Measurements from ENCODE around the gene EML4. TPM values are rescaled to one million over a fixed set of nuclear protein-coding genes. Genes with fewer than 3 reads are reported as not detected.

The EML4 gene
- total RNA-seq, 1 experiment from 2014 or later: 38.3 TPM

DNA sequence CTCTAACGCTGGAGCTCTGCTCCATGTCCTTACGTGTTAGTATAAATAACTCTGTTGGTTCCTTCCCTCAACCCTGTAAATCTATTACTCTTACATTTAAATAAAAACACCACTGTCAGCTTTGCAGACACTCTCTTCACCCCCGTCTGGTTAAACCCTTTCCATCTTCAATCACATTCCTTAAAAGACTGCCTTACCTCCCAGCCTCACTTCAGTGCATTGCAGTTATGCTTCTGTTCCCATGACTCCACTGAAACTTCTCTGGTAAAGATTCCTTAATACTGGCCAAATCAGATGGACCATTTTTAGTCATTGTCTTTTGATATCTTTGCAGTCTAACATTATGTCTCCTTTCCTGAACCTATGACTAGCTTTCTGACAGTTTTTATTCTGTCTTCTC is 61.7 kb downstream of the EML4 start:
- Histone ChIP-seq H3K9ac (ENCODE audit: low read length) (no peak overlapping the region), H3K4me1 (ENCODE audit: insufficient read depth, low read length) (no peaks in the 10 kb centered on the region), H3K4me3 (ENCODE audit: low read length) (no peak overlapping the region), H3K4me2 (ENCODE audit: low read length) (no peak overlapping the region), H3F3A (ENCODE audit: low read length, unreplicated experiment) (no peaks in the 10 kb centered on the region), H3K9me2 (replicated peaks; ENCODE audit: low read length) (no peaks in the 10 kb centered on the region), H4K20me1 (ENCODE audit: low read length) (no peaks in the 10 kb centered on the region), H3K9me3 (ENCODE audit: low read length) (no peaks in the 10 kb centered on the region), H2AFZ (ENCODE audit: low read length) (no peak overlapping the region), H3K36me3 (ENCODE audit: low read depth, low read length) (no peaks in the 10 kb centered on the region), H3K79me2 (ENCODE audit: low read length) (peaks cover 8% of the 10 kb centered on the region; the same call in 1 of the 2 replicates), H3K27me3 (ENCODE audit: low read length) (no peaks in the 10 kb centered on the region), H3K27ac (ENCODE audit: low read length) (no peak overlapping the region)
- no peak for DNase-seq
- no TSS peak for BruUV-seq (replicated peaks)
- ChIA-PET CTCF (no interaction called here), POLR2A (ENCODE audit: unreplicated experiment) (no interaction called here)
- TF ChIP-seq, protein P1, sequence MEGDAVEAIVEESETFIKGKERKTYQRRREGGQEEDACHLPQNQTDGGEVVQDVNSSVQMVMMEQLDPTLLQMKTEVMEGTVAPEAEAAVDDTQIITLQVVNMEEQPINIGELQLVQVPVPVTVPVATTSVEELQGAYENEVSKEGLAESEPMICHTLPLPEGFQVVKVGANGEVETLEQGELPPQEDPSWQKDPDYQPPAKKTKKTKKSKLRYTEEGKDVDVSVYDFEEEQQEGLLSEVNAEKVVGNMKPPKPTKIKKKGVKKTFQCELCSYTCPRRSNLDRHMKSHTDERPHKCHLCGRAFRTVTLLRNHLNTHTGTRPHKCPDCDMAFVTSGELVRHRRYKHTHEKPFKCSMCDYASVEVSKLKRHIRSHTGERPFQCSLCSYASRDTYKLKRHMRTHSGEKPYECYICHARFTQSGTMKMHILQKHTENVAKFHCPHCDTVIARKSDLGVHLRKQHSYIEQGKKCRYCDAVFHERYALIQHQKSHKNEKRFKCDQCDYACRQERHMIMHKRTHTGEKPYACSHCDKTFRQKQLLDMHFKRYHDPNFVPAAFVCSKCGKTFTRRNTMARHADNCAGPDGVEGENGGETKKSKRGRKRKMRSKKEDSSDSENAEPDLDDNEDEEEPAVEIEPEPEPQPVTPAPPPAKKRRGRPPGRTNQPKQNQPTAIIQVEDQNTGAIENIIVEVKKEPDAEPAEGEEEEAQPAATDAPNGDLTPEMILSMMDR (conservative IDR thresholded peaks at IDR 0.05; ENCODE audit: low read depth, low read length): no peak
- TF ChIP-seq EZH2phosphoT487 (IDR thresholded peaks at IDR 0.05; ENCODE audit: borderline replicate concordance, low read length) (no peak), EZH2 (IDR thresholded peaks at IDR 0.05; ENCODE audit: low read length, unreplicated experiment) (no peak)
- no peak for ATAC-seq
- intact Hi-C loops (cut with micrococcal nuclease): loop anchor here (2.0 kb wide), 1 partner anchor 20 kb away; no protein-coding TSS in a partner anchor

GRCh38 chr2:42232024-42232423 is 62.9 kb downstream of the EML4 start:
- H2AFZ ChIP-seq (ENCODE audit: low read length): no peak overlapping the region
- no peak overlapping the region for H3K4me2 ChIP-seq (ENCODE audit: low read length)
- no peaks in the 10 kb centered on the region for H3K4me1 ChIP-seq (ENCODE audit: insufficient read depth, low read length)
- H3K9ac ChIP-seq (ENCODE audit: low read length): no peak overlapping the region
- H3K79me2 ChIP-seq (ENCODE audit: low read length): peaks cover 14% of the 10 kb centered on the region
- H3K9me2 ChIP-seq (replicated peaks; ENCODE audit: low read length): no peaks in the 10 kb centered on the region
- ATAC-seq: no peak
- TF ChIP-seq, protein P1 (conservative IDR thresholded peaks at IDR 0.05; ENCODE audit: low read depth, low read length): no peak
- TF ChIP-seq EZH2 (IDR thresholded peaks at IDR 0.05; ENCODE audit: low read length, unreplicated experiment) (no peak), EZH2phosphoT487 (IDR thresholded peaks at IDR 0.05; ENCODE audit: borderline replicate concordance, low read length) (no peak)
- H4K20me1 ChIP-seq (ENCODE audit: low read length): no peaks in the 10 kb centered on the region
- no TSS peak for BruUV-seq (replicated peaks)
- H3K27me3 ChIP-seq (ENCODE audit: low read length): no peaks in the 10 kb centered on the region
- ChIA-PET CTCF (no interaction called here), POLR2A (ENCODE audit: unreplicated experiment) (no interaction called here)
- intact Hi-C loops (cut with micrococcal nuclease): no loop called here
- H3K9me3 ChIP-seq (ENCODE audit: low read length): no peaks in the 10 kb centered on the region
- H3F3A ChIP-seq (ENCODE audit: low read length, unreplicated experiment): no peaks in the 10 kb centered on the region
- H3K27ac ChIP-seq (ENCODE audit: low read length): no peak overlapping the region
- H3K4me3 ChIP-seq (ENCODE audit: low read length): no peak overlapping the region
- no peak for DNase-seq
- no peaks in the 10 kb centered on the region for H3K36me3 ChIP-seq (ENCODE audit: low read depth, low read length)

DNA sequence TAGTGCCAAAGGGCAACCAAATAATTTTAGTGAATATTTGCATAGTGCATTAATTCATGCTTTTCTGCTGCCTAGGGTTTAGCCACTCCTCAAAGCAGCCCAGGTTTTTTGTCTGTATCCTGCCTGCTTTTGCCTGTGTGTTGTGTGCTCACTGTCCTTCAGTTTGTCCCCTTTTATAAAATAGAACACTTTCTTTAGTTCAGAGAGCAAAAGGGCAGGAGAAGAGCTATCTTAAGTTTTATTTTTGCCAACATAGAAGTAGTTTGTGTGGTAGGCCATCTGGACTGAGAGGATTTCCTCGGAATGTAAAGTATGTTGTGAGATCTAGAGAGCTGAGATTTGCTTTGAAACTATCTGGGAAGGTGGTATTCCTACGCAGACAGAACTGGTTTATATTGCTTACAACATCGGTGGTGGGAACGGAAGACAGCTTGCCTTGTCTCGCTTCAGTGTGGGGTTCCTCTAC is 64.9 kb downstream of the EML4 start:
- H3K27me3 ChIP-seq (ENCODE audit: low read length): no peaks in the 10 kb centered on the region
- H3K9me3 ChIP-seq (ENCODE audit: low read length): no peaks in the 10 kb centered on the region
- no peak for DNase-seq
- H3K79me2 ChIP-seq (ENCODE audit: low read length): peaks cover 22% of the 10 kb centered on the region
- H3K9me2 ChIP-seq (replicated peaks; ENCODE audit: low read length): no peaks in the 10 kb centered on the region
- peaks cover 3% of the 10 kb centered on the region for H3F3A ChIP-seq (ENCODE audit: low read length, unreplicated experiment)
- peaks cover 5% of the 10 kb centered on the region for H3K4me1 ChIP-seq (ENCODE audit: insufficient read depth, low read length)
- BruUV-seq (replicated peaks): no TSS peak
- POLR2A ChIA-PET (ENCODE audit: unreplicated experiment): no interaction called here
- ATAC-seq: no peak
- CTCF ChIA-PET: no interaction called here
- no peak overlapping the region for H3K9ac ChIP-seq (ENCODE audit: low read length)
- H3K36me3 ChIP-seq (ENCODE audit: low read depth, low read length): no peaks in the 10 kb centered on the region
- no peak overlapping the region for H3K4me2 ChIP-seq (ENCODE audit: low read length)
- intact Hi-C loops (cut with micrococcal nuclease): no loop called here
- H2AFZ ChIP-seq (ENCODE audit: low read length): no peak overlapping the region
- no peaks in the 10 kb centered on the region for H4K20me1 ChIP-seq (ENCODE audit: low read length)
- H3K27ac ChIP-seq (ENCODE audit: low read length): no peak overlapping the region
- no peak overlapping the region for H3K4me3 ChIP-seq (ENCODE audit: low read length)
- TF ChIP-seq EZH2 (IDR thresholded peaks at IDR 0.05; ENCODE audit: low read length, unreplicated experiment): no peak
- no peak for TF ChIP-seq EZH2phosphoT487 (IDR thresholded peaks at IDR 0.05; ENCODE audit: borderline replicate concordance, low read length)
